AG09309 (cell line): ENCODE measurements around the gene JAZF1.

Experiments used
- DNase-seq: peaks from one replicate; pipeline ENCODE4 v3.0.0-alpha.2; 2010; ENCODE audit warnings: low read depth
- H3K4me3 ChIP-seq: 2 replicates; pipeline ENCODE4 v1.5.1; 2011; ENCODE audit warnings: mild to moderate bottlenecking, low read depth, low read length, moderate library complexity; ENCODE audit not compliant: control insufficient read depth
- TF ChIP-seq, protein P1 (sequence below): IDR thresholded peaks from 2 replicates; pipeline ENCODE4 v1.5.1; 2011; ENCODE audit warnings: mild to moderate bottlenecking, low read depth, low read length, inconsistent platforms; ENCODE audit not compliant: insufficient read depth, control insufficient read depth; ENCODE audit errors: missing control alignments

Gene JAZF1

DNA sequence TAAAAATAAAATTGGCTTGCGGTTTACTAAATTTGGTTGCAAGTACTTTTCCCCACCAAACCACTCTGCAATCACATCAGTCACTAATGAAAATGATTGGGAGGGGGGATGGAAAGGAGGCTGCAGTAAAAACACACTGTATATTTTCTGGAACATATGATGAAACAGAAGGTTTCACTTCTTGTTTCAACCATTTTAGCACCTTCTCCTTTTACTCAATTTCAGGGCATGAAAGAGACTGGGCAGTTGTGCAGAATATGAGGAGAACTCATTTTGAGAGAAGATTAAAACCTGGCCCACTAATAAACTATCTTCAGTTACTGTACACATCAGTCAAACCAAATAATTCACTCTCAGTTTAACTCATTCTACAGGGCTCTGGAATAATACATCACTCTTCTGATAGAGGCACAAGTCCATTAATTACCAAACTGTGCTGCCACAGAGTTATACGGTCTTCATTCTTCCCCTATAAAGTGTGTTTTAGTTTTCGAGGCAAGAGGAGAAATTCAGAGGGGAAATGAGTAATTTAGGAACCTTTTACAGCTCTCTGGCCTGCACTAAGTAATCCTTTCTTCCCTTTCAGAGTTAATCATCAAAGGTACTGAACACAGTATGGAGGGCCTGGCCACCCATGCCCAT lies 25.5 kb downstream of the JAZF1 start:
- DNase-seq, result no peak
- no peak overlapping the region for H3K4me3 ChIP-seq
- TF ChIP-seq, protein P1, sequence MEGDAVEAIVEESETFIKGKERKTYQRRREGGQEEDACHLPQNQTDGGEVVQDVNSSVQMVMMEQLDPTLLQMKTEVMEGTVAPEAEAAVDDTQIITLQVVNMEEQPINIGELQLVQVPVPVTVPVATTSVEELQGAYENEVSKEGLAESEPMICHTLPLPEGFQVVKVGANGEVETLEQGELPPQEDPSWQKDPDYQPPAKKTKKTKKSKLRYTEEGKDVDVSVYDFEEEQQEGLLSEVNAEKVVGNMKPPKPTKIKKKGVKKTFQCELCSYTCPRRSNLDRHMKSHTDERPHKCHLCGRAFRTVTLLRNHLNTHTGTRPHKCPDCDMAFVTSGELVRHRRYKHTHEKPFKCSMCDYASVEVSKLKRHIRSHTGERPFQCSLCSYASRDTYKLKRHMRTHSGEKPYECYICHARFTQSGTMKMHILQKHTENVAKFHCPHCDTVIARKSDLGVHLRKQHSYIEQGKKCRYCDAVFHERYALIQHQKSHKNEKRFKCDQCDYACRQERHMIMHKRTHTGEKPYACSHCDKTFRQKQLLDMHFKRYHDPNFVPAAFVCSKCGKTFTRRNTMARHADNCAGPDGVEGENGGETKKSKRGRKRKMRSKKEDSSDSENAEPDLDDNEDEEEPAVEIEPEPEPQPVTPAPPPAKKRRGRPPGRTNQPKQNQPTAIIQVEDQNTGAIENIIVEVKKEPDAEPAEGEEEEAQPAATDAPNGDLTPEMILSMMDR, result no peak

DNA sequence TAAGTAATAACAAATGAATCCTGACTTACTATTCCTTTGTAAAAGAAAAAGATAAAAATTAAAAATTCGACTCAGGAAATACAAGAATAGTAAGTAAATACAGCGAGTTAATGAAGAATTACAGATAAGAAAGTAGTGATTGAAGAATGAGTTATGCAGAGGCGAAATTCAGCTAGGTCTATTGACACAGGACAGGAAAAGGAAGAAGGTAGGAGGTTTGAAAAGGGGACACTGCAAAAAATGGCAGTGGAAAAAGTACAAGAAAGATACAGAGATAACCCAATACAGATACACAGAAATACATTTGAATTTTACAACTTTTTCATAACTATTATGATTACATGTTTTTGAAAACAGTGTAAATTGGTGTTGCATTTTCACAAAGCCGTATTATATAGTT lies 28.0 kb downstream of the JAZF1 start:
- DNase-seq, result no peak
- TF ChIP-seq, protein P1, result no peak
- no peak overlapping the region for H3K4me3 ChIP-seq

DNA sequence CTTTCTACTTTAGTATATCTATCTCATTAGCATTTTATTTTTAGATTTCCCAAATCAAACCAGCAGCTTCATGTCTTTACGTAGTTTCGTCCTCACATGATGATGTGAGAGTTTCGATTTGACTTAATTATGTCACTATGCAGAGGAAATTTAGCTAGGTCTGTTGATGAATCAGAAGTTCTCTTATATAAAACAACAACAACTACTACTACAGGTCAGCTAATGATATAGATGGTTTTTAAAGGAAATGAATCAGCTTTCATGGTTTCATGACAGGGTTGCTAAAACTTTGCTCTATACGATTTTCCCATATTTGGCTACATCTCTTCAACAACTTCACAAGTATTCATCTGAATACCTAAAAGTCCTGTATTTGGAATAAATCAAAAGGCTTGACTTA lies 28.6 kb downstream of the JAZF1 start:
- no peak overlapping the region for H3K4me3 ChIP-seq
- DNase-seq, result no peak
- TF ChIP-seq, protein P1, result no peak

DNA sequence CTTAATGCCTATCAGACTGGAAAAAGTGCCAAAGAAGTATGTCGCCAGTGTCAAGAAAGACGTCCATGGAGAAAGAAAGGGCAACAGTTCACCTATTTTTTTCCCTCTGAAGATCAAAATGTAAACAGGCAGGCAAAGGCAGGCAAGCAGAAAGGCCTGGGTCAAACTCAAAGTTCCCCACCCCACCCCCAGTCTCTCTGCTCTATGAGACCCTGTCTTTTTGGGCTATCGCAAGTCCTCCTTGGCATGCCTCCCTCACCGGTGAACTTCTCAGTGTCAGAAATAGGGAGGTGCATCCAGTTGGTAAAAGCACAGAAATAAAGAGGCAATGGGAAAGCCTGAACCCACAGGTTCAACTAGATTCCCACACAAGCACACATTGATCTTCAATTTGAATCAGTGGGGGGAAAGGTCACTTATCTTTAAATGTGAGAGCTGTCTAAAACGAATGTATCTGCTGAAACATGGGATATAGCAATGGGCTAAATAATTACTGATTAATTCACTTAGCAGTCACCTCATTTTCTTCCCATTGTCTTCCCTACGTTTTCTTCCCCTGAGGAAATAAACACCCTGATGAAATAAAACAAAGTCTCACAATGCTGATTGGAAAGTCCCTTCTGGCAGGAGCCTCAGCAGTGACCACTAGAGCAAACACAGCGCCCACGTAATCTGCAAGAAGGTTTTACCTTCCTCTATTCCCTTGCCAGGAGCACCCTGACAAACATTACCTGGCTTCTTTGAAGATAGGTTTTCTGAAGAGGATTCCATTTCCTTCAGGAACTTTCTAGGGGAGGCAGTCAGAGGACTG lies 31.1 kb downstream of the JAZF1 start:
- DNase-seq, result no peak
- no peak overlapping the region for H3K4me3 ChIP-seq
- TF ChIP-seq, protein P1, result no peak

DNA sequence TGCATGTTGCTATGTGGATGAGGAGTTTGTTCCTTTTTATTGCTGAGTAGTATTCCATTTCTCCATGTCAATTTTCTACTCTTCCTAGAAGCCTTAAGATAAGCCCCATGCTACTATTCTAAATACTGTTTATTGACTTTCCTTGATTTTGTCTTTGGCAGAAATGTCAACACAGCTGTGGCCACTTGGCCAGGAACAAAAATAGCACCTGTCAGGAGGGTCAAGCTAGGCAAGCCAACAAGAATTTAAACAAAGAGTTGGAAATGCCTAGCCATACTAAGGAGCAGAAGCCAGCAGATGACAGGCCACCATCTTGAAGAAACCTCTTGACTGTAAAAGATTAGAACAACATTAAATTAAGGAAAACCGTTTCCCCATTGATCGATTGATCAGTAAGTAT lies 34.7 kb downstream of the JAZF1 start:
- TF ChIP-seq, protein P1, result no peak

DNA sequence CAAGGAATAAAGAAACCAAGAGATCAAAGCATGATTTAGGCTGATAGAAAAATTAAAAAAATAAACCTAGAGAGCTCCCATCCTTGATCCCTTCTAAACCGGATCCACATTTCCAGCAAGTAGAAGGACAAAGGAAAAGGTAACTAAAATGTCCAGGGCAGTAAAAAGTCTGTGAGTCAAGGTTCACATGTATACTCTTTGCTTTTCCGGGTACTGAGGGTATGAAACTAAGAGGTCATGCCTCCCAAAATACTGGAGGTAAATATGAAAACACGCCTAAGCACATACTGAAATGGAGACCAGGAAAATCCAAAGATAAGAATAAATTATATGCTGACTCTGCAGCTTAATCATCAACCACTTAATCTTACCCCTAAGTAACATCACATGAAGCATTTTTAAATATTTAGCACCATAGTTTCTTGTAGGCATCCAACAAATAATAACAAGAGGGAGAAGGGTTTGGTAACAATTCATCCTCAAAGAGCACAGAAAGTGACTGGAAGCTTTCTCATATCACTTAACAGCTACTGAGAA lies 35.4 kb downstream of the JAZF1 start:
- H3K4me3 ChIP-seq, result no peak overlapping the region
- TF ChIP-seq, protein P1, result no peak
- no peak for DNase-seq

More for the DNA sequence above, 34.7 kb downstream of the JAZF1 start:
- no peak for DNase-seq
- no peak overlapping the region for H3K4me3 ChIP-seq
